MCF 10A (cell line): ENCODE results near the gene HEPACAM2. TPM values are rescaled to one million over a fixed set of nuclear protein-coding genes. Genes with fewer than 3 reads are reported as not detected.

Experiments used
- BruUV-seq: library from RNA; stranded (reverse); fragments of 400-500 nt; replicated peaks from 2 replicates; lab custom pipeline; 2021; lab: Mats Ljungman, UMichigan
- CTCF ChIA-PET: fragments of 300-600 bp; sonication (Branson Sonifier 250); formaldehyde crosslinking; extraction: SDS; loops from one replicate; lab custom pipeline; 2021; ENCODE audit warnings: antibody characterized with exemption, inconsistent platforms; lab: Yijun Ruan, JAX
- POLR2A ChIA-PET: fragments of 300-600, 350-650 bp; sonication (Branson Sonifier 250); formaldehyde crosslinking; extraction: SDS; loops from one replicate; lab custom pipeline; 2020; ENCODE audit warnings: antibody characterized with exemption, inconsistent platforms; lab: Yijun Ruan, JAX
- DNase-seq: peaks from one replicate; pipeline ENCODE4 v3.0.0-alpha.2; 2018; ENCODE audit not compliant: unreplicated experiment
- H3K27ac Mint-ChIP-seq: one replicate; pipeline ENCODE4 v1.8.0; 2022; ENCODE audit warnings: mild to moderate bottlenecking, low read depth, mixed read lengths; ENCODE audit not compliant: unreplicated experiment
- H3K27me3 Mint-ChIP-seq: one replicate; pipeline ENCODE4 v1.8.0; 2022; ENCODE audit warnings: mixed read lengths; ENCODE audit not compliant: insufficient read depth, unreplicated experiment
- H3K36me3 Mint-ChIP-seq: one replicate; pipeline ENCODE4 v1.8.0; 2022; ENCODE audit warnings: mild to moderate bottlenecking, moderate library complexity, mixed read lengths; ENCODE audit not compliant: insufficient read depth, unreplicated experiment
- H3K4me1 Mint-ChIP-seq: one replicate; pipeline ENCODE4 v1.8.0; 2022; ENCODE audit warnings: mixed read lengths; ENCODE audit not compliant: insufficient read depth, unreplicated experiment
- H3K4me3 Mint-ChIP-seq: one replicate; pipeline ENCODE4 v1.8.0; 2022; ENCODE audit warnings: mild to moderate bottlenecking, moderate library complexity, mixed read lengths; ENCODE audit not compliant: unreplicated experiment
- H3K9me3 Mint-ChIP-seq: one replicate; pipeline ENCODE4 v1.8.0; 2022; ENCODE audit warnings: mixed read lengths; ENCODE audit not compliant: unreplicated experiment
- intact Hi-C: fragments of 100-400 bp; cut with micrococcal nuclease; formaldehyde crosslinking; loops from 2 replicates; pipeline ENCODE4 v1.14.1; 2022
- total RNA-seq: library from RNA; stranded (reverse); gene quantifications from 2 replicates; pipeline ENCODE4 v1.2.3, GENCODE V29; 2022
- TF ChIP-seq, protein P1 (sequence below): fragments of 200-600 bp; IDR thresholded peaks from one replicate; pipeline ENCODE4 v1.8.0; 2022; ENCODE audit warnings: antibody characterized with exemption, mild to moderate bottlenecking; ENCODE audit not compliant: unreplicated experiment

The HEPACAM2 gene
- total RNA-seq, 1 experiment from 2014 or later = not detected

DNA sequence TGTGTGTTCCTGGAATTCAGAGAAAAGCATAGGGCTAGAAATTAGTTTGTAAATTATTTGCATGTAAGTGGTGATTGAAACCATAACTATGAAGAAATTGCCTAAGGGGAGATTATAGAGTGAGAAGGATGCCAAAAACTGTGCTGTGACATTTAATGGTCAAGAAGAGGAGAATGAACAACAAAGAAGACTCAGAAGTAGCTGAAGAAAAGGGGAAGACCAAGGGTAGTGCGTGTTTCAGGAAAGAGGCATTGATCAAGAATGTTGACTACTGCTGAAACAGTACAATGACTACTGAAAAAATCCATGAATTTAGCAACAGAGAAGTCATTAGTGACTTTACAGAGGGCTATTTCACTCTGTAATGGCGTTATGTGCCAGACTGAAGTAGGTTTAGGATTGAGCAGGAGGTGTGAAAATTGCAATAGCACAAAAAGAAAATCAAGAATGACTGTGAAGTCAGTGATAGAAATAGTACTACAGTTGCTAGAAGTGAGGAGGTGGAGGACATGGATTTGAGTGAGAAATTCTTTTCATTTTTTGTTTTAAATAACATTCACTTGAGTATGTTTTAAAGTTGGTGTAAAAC is 49.2 kb downstream of the HEPACAM2 start:
- Mint-ChIP-seq H3K36me3 (no peaks in the 10 kb centered on the region), H3K27me3 (peaks cover 53% of the 10 kb centered on the region), H3K27ac (no peak overlapping the region), H3K9me3 (no peaks in the 10 kb centered on the region), H3K4me3 (no peak overlapping the region), H3K4me1 (no peaks in the 10 kb centered on the region)
- TF ChIP-seq, protein P1, sequence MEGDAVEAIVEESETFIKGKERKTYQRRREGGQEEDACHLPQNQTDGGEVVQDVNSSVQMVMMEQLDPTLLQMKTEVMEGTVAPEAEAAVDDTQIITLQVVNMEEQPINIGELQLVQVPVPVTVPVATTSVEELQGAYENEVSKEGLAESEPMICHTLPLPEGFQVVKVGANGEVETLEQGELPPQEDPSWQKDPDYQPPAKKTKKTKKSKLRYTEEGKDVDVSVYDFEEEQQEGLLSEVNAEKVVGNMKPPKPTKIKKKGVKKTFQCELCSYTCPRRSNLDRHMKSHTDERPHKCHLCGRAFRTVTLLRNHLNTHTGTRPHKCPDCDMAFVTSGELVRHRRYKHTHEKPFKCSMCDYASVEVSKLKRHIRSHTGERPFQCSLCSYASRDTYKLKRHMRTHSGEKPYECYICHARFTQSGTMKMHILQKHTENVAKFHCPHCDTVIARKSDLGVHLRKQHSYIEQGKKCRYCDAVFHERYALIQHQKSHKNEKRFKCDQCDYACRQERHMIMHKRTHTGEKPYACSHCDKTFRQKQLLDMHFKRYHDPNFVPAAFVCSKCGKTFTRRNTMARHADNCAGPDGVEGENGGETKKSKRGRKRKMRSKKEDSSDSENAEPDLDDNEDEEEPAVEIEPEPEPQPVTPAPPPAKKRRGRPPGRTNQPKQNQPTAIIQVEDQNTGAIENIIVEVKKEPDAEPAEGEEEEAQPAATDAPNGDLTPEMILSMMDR = no peak
- DNase-seq = no peak
- intact Hi-C loops = loop anchor here (10.0 kb wide), 1 partner anchor 82 kb away; no protein-coding TSS in a partner anchor
- CTCF ChIA-PET = no interaction called here
- POLR2A ChIA-PET = no interaction called here
- no TSS peak for BruUV-seq

DNA sequence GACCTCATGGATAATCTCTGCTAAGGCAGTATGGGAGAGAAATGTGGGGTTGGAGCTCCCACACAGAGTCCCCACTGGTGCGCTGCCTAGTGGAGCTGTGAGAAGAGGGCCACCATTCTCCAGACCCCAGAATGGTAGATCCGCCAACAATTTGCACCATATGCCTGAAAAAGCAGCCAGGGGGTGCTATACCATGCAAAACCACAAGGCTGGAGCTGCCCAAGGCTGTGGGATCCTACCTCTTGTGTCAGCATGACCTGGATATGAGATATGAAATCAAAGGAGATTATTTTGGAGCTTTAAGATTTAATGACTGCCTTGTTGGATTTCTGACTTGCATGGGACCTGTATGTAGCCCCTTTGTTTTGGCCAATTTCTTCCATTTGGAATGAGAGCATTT is 51.0 kb downstream of the HEPACAM2 start:
- Mint-ChIP-seq H3K9me3 (no peaks in the 10 kb centered on the region), H3K4me3 (no peak overlapping the region), H3K27ac (no peak overlapping the region), H3K36me3 (no peaks in the 10 kb centered on the region), H3K4me1 (no peaks in the 10 kb centered on the region), H3K27me3 (peaks cover 34% of the 10 kb centered on the region)
- TF ChIP-seq, protein P1 = no peak
- POLR2A ChIA-PET = no interaction called here
- CTCF ChIA-PET = interaction anchor here (0.6 to 1.9 kb wide), 3 partner anchors 9 to 53 kb away, joined by 3 to 4 read pairs (median 3); no protein-coding TSS in a partner anchor
- no TSS peak for BruUV-seq
- intact Hi-C loops = loop anchor here (10.0 kb wide), 1 partner anchor 80 kb away; no protein-coding TSS in a partner anchor
- DNase-seq = no peak

DNA sequence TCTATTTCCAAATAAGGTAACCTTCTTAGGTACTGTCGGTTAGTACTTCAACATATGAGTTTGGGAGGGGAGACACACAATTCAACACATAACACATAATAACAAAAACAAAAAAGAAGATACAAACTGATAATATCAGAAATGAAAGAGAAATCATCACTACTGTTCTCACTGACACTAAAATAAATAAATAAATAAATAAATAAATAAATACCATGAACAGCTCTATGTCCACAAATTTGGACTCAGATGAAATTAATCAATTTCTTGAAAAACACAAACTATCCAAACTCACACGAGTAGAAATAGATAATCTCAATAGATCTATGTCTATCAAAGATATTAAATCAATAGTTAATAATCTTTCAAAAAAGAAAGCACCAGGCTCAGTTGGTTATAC is 53.6 kb downstream of the HEPACAM2 start:
- H3K4me1 Mint-ChIP-seq = no peaks in the 10 kb centered on the region
- no TSS peak for BruUV-seq
- intact Hi-C loops = loop anchor here (10.0 kb wide), 1 partner anchor 78 kb away; no protein-coding TSS in a partner anchor
- CTCF ChIA-PET = interaction anchor here (0.6 to 0.7 kb wide), 2 partner anchors 148 to 215 kb away, joined by 3 read pairs; no protein-coding TSS in a partner anchor
- H3K36me3 Mint-ChIP-seq = no peaks in the 10 kb centered on the region
- H3K27ac Mint-ChIP-seq = no peak overlapping the region
- POLR2A ChIA-PET = no interaction called here
- no peak overlapping the region for H3K4me3 Mint-ChIP-seq
- peaks cover 43% of the 10 kb centered on the region for H3K27me3 Mint-ChIP-seq
- DNase-seq = no peak
- H3K9me3 Mint-ChIP-seq = peaks cover 16% of the 10 kb centered on the region
- TF ChIP-seq, protein P1 = no peak

DNA sequence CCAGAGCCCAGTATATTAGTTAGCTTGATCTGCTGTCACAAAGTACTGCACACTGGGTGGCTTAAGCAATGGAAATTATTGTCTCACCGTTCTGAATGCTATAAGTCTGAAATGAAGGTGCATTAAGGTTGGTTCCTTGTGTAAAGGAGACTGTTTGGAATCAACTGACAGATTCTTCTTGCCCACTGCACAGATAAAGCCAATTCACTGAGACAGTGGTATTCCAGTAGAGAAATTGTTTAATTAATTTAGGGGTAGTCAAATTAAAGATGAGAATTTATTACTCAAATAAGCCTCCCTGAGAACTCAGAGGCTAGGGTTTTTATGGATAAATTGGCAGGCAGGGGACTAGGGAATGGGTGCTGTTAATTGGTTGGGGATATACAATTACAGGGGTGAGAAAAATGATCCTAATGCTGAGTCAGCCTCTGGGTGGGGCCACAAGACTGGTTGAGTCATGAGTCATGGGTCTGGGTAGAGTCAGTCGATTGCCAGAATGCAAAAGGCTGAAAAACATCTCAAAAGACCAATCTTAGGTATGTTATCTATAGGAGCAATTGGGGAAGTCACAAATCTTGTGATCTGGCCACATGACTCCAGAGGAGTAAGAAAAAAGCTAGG is 54.6 kb downstream of the HEPACAM2 start:
- CTCF ChIA-PET = no interaction called here
- peaks cover 19% of the 10 kb centered on the region for H3K9me3 Mint-ChIP-seq
- TF ChIP-seq, protein P1 = no peak
- H3K4me3 Mint-ChIP-seq = no peak overlapping the region
- H3K27ac Mint-ChIP-seq = no peak overlapping the region
- POLR2A ChIA-PET = no interaction called here
- no TSS peak for BruUV-seq
- no peak for DNase-seq
- peaks cover 43% of the 10 kb centered on the region for H3K27me3 Mint-ChIP-seq
- no peaks in the 10 kb centered on the region for H3K36me3 Mint-ChIP-seq
- intact Hi-C loops = loop anchor here (10.0 kb wide), 1 partner anchor 77 kb away; no protein-coding TSS in a partner anchor
- H3K4me1 Mint-ChIP-seq = no peaks in the 10 kb centered on the region
